HepG2 (cell line): ENCODE results near the gene DYNC2H1. TPM values are rescaled to one million over a fixed set of nuclear protein-coding genes. Genes with fewer than 3 reads are reported as not detected.

ENCODE experiments used
- ATAC-seq: fragments of 200-7000 bp; cut with Tn5 transposase; 3 replicates; pipeline ENCODE4 v1.9.1; 2020; ENCODE audit warnings: mild to moderate bottlenecking, moderate library complexity
- BruUV-seq: library from RNA; stranded (reverse); fragments of 400-500 nt; replicated peaks from 2 replicates; lab custom pipeline; 2021; lab: Mats Ljungman, UMichigan
- CTCF ChIA-PET: fragments of 300-600 bp; formaldehyde crosslinking; extraction: SDS; loops from one replicate; lab custom pipeline; 2021; ENCODE audit warnings: low total read pairs, inconsistent platforms, low intra/inter-chr PET ratio; lab: Yijun Ruan, JAX
- POLR2A ChIA-PET: fragments of 350-600 bp; sonication (Branson Sonifier 250); formaldehyde crosslinking; loops from one replicate; lab custom pipeline; 2020; ENCODE audit warnings: antibody characterized with exemption, inconsistent platforms; lab: Yijun Ruan, JAX
- DNase-seq: peaks from one replicate; pipeline ENCODE4 v3.0.0-alpha.2; 2015; ENCODE audit warnings: low spot score
- FAIRE-seq: peaks from 3 replicates; lab custom pipeline; 2011; peaks lifted over from hg19 to GRCh38; lab: Jason Lieb, UNC
- H2AFZ ChIP-seq: one replicate; pipeline ENCODE4 v1.6.1; 2011; ENCODE audit warnings: low read length, inconsistent platforms
- H3K27ac ChIP-seq: fragments of 300-600 bp; 3 replicates; pipeline ENCODE4 v1.8.0; 2011; ENCODE audit warnings: mixed run types, mild to moderate bottlenecking, mixed read lengths, low read length, inconsistent platforms; ENCODE audit not compliant: insufficient read depth; ENCODE audit errors: extremely low read length
- H3K27me3 ChIP-seq, 2 experiments: fragments of 200-600 bp in 1 of 2; 2 replicates in 1 of 2; 3 replicates in 1 of 2; pipeline versions ENCODE4 v1.6.0 to v1.8.0; 2011; ENCODE audit warnings: low read length in 2 of 2, mild to moderate bottlenecking in 2 of 2, moderate library complexity in 2 of 2, inconsistent platforms in 1 of 2; ENCODE audit not compliant: insufficient read depth in 2 of 2, control insufficient read depth in 1 of 2
- H3K36me3 ChIP-seq, 2 experiments: fragments of 200-600 bp in 1 of 2; replicated peaks in 1 of 2; 2 replicates in 1 of 2; 3 replicates in 1 of 2; pipeline versions ENCODE4 v1.5.1 to v1.8.0; 2011; ENCODE audit warnings: low read length in 2 of 2, inconsistent platforms in 1 of 2; ENCODE audit not compliant: insufficient read depth in 2 of 2, control insufficient read depth in 1 of 2
- H3K4me1 ChIP-seq: 2 replicates; pipeline ENCODE4 v1.5.1; 2012; ENCODE audit warnings: low read length, inconsistent platforms; ENCODE audit not compliant: insufficient read depth
- H3K4me2 ChIP-seq: 2 replicates; pipeline ENCODE4 v1.6.0; 2011; ENCODE audit warnings: low read depth, low read length, inconsistent platforms
- H3K4me3 ChIP-seq, 3 experiments: fragments of 200-600 bp in 1 of 3; sonication (generic), shearing (Covaris generic) in 1 of 3; replicated peaks in 1 of 3; 2 replicates each; pipeline ENCODE4 v1.5.1; 2011 to 2016; ENCODE audit warnings: low read length in 3 of 3, inconsistent platforms in 2 of 3, low read depth in 2 of 3, mild to moderate bottlenecking in 2 of 3, control low read depth in 1 of 3, mixed read lengths in 1 of 3; ENCODE audit not compliant: insufficient read depth in 1 of 3
- H3K79me2 ChIP-seq: one replicate; pipeline ENCODE4 v1.6.1; 2011; ENCODE audit warnings: low read length, inconsistent platforms; ENCODE audit not compliant: insufficient read depth
- H3K9ac ChIP-seq: 2 replicates; pipeline ENCODE4 v1.6.0; 2011; ENCODE audit warnings: mild to moderate bottlenecking, low read depth, low read length, inconsistent platforms; ENCODE audit not compliant: insufficient read depth
- H3K9me3 ChIP-seq: 2 replicates; pipeline ENCODE4 v1.5.1; 2012; ENCODE audit warnings: mild to moderate bottlenecking, low read length
- H4K20me1 ChIP-seq: 2 replicates; pipeline ENCODE4 v1.6.0; 2011; ENCODE audit warnings: inconsistent platforms, mild to moderate bottlenecking, low read length, moderate library complexity; ENCODE audit not compliant: insufficient read depth
- SRSF4 ChIP-seq: fragments of 200-400 bp; formaldehyde crosslinking; IDR thresholded peaks from one replicate; pipeline ENCODE4 v1.6.1; 2018; ENCODE audit warnings: mild to moderate bottlenecking, low read depth, low read length, moderate library complexity; ENCODE audit not compliant: poor library complexity, severe bottlenecking
- WIZ ChIP-seq: sonication (generic); formaldehyde crosslinking; IDR thresholded peaks from 2 replicates; pipeline ENCODE4 v1.5.1; 2020; ENCODE audit warnings: mild to moderate bottlenecking, missing genetic modification reagents
- ZFP41 ChIP-seq: sonication (generic); formaldehyde crosslinking; IDR thresholded peaks from 2 replicates; pipeline ENCODE4 v1.4.0; 2020; ENCODE audit warnings: mild to moderate bottlenecking, missing genetic modification reagents, borderline replicate concordance
- ZNF724P ChIP-seq: sonication (generic); formaldehyde crosslinking; IDR thresholded peaks from 2 replicates; pipeline ENCODE4 v1.8.0; 2022; ENCODE audit warnings: missing genetic modification reagents, borderline replicate concordance
- WGBS: methylation state at CpG from one replicate; pipeline ENCODE4 v1.1.6; 2017; ENCODE audit warnings: low lambda C conversion rate; 5-methylcytosine and 5-hydroxymethylcytosine counted together
- in situ Hi-C: cut with HindIII; loops from 2 replicates; pipeline ENCODE4 v1.10.0; 2017; ENCODE audit warnings: low pct_unique_long_range_greater_than_20kb; ENCODE audit not compliant: extremely low pct_ligation_motif_present
- intact Hi-C: fragments of 100-400 bp; cut with micrococcal nuclease; formaldehyde crosslinking; loops from one replicate; pipeline ENCODE4 v1.10.0; 2022; ENCODE audit not compliant: unreplicated experiment
- polyA plus RNA-seq, 8 experiments: library from polyadenylated mRNA; depleted of rRNA in 3 of 8; stranded (reverse) in 7 of 8; unstranded in 1 of 8; fragments of >200 nt; fragmentation: Illumina TruSeq in 4 of 8; extraction: Trizol in 4 of 8; gene quantifications; 2 replicates each; pipeline versions ENCODE4 v1.2.1 to v1.2.3, GENCODE V29; 2011 to 2016; ENCODE audit warnings: low read depth in 4 of 8, missing spikeins in 1 of 8, mixed read lengths in 1 of 8; ENCODE audit not compliant: insufficient read depth in 1 of 8
- total RNA-seq, 5 experiments: library from RNA; depleted of rRNA; stranded (reverse); fragments of >200 nt; fragmentation: Illumina TruSeq; extraction: Trizol; gene quantifications; 2 replicates each; pipeline ENCODE4 v1.2.3, GENCODE V29; 2016; ENCODE audit warnings: low read depth in 1 of 5
- TF ChIP-seq, protein P1 (sequence below): sonication (generic); formaldehyde crosslinking; IDR thresholded peaks from 2 replicates; pipeline ENCODE4 v1.4.0; 2020; ENCODE audit warnings: missing genetic modification reagents
- TF ChIP-seq, protein P2 (sequence below): sonication (generic); formaldehyde crosslinking; IDR thresholded peaks from 2 replicates; pipeline ENCODE4 v1.4.0; 2020; ENCODE audit warnings: missing genetic modification reagents, mild to moderate bottlenecking, borderline replicate concordance

The DYNC2H1 gene
- total and polyA plus RNA-seq, 2 of the 13 experiments (the other 11 are each of a cell fraction or from before 2014, with no cell fraction given) = 0.49 to 0.66 TPM

DNA sequence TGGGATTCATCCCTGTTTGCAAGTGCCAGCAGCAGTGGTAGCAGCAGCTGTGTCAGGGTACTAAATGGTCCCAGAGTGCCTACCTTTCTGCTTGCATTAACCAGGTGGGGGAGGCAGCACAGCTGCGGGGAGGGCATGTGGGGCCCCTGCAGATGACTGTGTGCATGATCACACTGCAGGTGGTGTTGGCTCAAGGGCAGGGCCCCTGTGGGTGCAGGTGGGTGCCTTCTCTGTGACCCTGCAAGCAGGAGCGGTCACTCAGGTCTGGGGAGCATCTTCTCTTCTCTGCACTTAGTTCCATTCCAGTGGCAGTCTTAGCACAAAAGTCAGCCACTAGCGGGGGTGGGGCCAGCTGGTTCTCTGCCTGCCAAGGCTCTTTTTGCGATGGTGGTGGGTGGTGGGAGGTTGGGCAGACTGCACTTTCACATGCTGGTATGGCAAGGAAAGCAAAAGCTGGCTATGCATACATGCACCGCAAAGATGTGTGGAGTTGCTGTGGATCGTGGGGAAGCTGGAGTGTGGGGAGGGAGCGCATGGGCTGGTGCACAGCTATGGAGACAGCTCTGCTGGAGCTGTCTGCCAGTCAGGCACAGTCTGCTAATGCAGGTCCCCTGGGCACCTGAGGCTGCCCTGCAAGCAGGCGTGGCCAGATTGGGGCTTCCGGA is 157.1 kb downstream of the DYNC2H1 start:
- BruUV-seq = no TSS peak
- no peak overlapping the region for H3K4me3 ChIP-seq
- ATAC-seq = no peak
- ChIA-PET CTCF (no interaction called here), POLR2A (no interaction called here)
- H3K4me1 ChIP-seq = no peaks in the 10 kb centered on the region
- no peak for DNase-seq
- FAIRE-seq = no peak
- TF ChIP-seq, protein P1, sequence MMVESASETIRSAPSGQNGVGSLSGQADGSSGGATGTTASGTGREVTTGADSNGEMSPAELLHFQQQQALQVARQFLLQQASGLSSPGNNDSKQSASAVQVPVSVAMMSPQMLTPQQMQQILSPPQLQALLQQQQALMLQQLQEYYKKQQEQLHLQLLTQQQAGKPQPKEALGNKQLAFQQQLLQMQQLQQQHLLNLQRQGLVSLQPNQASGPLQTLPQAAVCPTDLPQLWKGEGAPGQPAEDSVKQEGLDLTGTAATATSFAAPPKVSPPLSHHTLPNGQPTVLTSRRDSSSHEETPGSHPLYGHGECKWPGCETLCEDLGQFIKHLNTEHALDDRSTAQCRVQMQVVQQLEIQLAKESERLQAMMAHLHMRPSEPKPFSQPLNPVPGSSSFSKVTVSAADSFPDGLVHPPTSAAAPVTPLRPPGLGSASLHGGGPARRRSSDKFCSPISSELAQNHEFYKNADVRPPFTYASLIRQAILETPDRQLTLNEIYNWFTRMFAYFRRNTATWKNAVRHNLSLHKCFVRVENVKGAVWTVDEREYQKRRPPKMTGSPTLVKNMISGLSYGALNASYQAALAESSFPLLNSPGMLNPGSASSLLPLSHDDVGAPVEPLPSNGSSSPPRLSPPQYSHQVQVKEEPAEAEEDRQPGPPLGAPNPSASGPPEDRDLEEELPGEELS (CRISPR knock-in tag) = no peak
- no peak for TF ChIP-seq ZFP41 (CRISPR knock-in tag)
- no peak for TF ChIP-seq SRSF4
- TF ChIP-seq, protein P2, sequence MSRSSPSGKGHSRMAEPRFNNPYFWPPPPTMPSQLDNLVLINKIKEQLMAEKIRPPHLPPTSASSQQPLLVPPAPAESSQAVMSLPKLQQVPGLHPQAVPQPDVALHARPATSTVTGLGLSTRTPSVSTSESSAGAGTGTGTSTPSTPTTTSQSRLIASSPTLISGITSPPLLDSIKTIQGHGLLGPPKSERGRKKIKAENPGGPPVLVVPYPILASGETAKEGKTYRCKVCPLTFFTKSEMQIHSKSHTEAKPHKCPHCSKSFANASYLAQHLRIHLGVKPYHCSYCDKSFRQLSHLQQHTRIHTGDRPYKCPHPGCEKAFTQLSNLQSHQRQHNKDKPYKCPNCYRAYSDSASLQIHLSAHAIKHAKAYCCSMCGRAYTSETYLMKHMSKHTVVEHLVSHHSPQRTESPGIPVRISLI = no peak
- no peak for TF ChIP-seq WIZ (CRISPR knock-in tag)
- TF ChIP-seq ZNF724P (CRISPR knock-in tag) = no peak
- H3K27ac ChIP-seq = no peak overlapping the region
- in situ Hi-C loops = no loop called here
- no peaks in the 10 kb centered on the region for H4K20me1 ChIP-seq
- H3K27me3 ChIP-seq = no peaks in the 10 kb centered on the region; a peak in 1 of 5 replicates
- no peaks in the 10 kb centered on the region for H3K36me3 ChIP-seq
- no peak overlapping the region for H2AFZ ChIP-seq
- no peaks in the 10 kb centered on the region for H3K79me2 ChIP-seq
- WGBS = 50% methylated on average over 5 of the region's 9 CpGs
- no peaks in the 10 kb centered on the region for H3K9me3 ChIP-seq
- intact Hi-C loops = no loop called here
- H3K4me2 ChIP-seq = no peak overlapping the region
- no peak overlapping the region for H3K9ac ChIP-seq
